ENCODE data around the gene BCAS1. TPM values are rescaled to one million over a fixed set of nuclear protein-coding genes. Genes with fewer than 3 reads are reported as not detected.
A peak's percentile ranks its signal among the peaks of the same experiment; 100 is the strongest.

BCAS1 gene
- total RNA-seq, 4 donors from 2014 or later, result 0.35 to 1.0 TPM; not detected in 2

DNA sequence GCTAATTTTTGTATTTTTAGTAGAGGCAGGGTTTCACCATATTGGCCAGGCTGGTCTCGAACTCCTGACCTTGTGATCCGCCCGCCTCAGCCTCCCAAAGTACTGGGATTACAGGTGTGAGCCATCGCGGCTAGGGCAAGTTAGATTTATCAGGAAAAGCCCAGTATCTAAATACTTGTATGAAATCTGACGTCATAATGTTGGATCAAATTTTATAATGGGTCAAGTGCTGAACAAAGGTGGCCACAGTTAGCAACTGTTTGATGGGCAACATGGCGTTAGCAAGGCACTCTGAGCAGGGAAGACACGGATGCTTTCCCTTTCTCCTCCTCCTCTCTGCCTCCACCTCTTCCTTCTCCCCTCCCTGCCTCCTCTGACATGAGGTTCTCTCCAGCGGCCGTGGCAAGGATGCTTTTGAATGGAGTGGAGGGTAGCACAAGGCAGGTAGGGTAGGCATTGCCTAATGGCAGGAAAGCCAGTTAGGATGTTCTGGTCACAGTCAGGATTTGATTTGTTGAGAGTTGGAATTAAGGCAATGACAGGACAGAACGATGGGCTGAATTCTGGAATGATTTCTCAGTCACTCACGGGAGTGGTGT lies 149.6 kb downstream of the BCAS1 start:
- no peak for ATAC-seq
- TF ChIP-seq EP300 (IDR thresholded peaks at IDR 0.05), result no peak
- WGBS, 2 donors (ENCODE audit: low coverage in 1 of 2), result 87 to 90% methylated on average over 6 to 7 of the region's 12 CpGs
- Histone ChIP-seq H3K4me3 (no peak overlapping the region), H3K9me3 (no peaks in the 10 kb centered on the region), H3K27me3 (no peaks in the 10 kb centered on the region), H3K4me1 (peaks cover 11 to 36% (median 12%) of the 10 kb centered on the region in 3 donors), H3K27ac (no peak overlapping the region), H3K36me3 (no peaks in the 10 kb centered on the region)

DNA sequence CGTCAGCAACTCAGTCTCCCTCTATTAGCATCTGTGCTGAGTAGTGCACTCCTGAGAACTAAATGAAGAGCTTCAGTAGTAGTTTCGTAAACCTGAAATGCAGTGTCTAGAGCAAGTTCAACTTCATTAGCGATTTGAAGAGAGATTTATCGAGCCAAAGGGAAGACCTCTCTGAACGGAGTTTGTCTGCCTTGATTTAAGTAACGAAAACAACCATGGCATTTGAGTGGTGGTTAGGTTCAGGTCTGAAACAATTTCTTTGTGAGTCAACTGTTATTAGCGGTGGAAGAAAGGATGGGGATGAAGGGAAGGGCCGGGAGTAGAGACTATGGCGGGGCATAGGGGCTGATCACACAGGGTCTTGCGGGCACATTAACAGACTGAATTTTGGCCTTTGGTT lies 150.5 kb downstream of the BCAS1 start:
- no peaks in the 10 kb centered on the region for H3K27me3 ChIP-seq
- no peaks in the 10 kb centered on the region for H3K36me3 ChIP-seq
- ATAC-seq, result no peak
- WGBS, 2 donors (ENCODE audit: low coverage in 1 of 2), result 86 to 91% methylated on average over 9 to 10 of the region's 10 CpGs
- H3K4me1 ChIP-seq, result peaks cover 11 to 43% (median 14%) of the 10 kb centered on the region in 3 donors
- no peak overlapping the region for H3K27ac ChIP-seq
- TF ChIP-seq POLR2A (IDR thresholded peaks at IDR 0.05) (no peak), EP300 (IDR thresholded peaks at IDR 0.05) (no peak), POLR2AphosphoS5 (IDR thresholded peaks at IDR 0.05) (no peak)
- TF ChIP-seq, protein P1, sequence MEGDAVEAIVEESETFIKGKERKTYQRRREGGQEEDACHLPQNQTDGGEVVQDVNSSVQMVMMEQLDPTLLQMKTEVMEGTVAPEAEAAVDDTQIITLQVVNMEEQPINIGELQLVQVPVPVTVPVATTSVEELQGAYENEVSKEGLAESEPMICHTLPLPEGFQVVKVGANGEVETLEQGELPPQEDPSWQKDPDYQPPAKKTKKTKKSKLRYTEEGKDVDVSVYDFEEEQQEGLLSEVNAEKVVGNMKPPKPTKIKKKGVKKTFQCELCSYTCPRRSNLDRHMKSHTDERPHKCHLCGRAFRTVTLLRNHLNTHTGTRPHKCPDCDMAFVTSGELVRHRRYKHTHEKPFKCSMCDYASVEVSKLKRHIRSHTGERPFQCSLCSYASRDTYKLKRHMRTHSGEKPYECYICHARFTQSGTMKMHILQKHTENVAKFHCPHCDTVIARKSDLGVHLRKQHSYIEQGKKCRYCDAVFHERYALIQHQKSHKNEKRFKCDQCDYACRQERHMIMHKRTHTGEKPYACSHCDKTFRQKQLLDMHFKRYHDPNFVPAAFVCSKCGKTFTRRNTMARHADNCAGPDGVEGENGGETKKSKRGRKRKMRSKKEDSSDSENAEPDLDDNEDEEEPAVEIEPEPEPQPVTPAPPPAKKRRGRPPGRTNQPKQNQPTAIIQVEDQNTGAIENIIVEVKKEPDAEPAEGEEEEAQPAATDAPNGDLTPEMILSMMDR (IDR thresholded peaks at IDR 0.05), result no peak
- no peaks in the 10 kb centered on the region for H3K9me3 ChIP-seq
- no peak overlapping the region for H3K4me3 ChIP-seq

DNA sequence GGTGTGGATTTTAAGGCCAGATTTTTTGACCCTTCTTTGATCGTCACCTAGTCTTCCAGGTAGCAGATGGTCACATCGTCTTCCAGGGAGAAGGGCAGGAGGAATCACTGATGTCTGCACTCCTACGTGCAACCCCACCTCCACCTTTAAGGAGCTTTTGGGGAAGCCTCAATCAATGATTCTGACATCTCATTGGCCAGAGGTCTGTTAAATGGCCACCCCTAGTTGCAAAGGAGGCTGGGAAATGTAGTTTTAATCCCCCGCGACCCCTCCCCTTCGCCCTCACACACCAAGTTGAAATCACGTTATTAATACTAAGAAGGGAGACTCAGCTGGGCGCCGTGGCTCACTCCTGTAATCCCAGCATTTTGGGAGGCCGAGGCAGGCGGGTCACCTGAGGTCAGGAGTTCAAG lies 151.4 kb downstream of the BCAS1 start:
- no peaks in the 10 kb centered on the region for H3K9me3 ChIP-seq
- no peak overlapping the region for H3K27ac ChIP-seq
- no peaks in the 10 kb centered on the region for H3K36me3 ChIP-seq
- WGBS, 2 donors (ENCODE audit: low coverage in 1 of 2), result 49 to 89% methylated on average over 3 to 6 of the region's 11 CpGs
- TF ChIP-seq POLR2A (IDR thresholded peaks at IDR 0.05), result no peak
- no peak for TF ChIP-seq EP300 (IDR thresholded peaks at IDR 0.05)
- no peak for TF ChIP-seq POLR2AphosphoS5 (IDR thresholded peaks at IDR 0.05)
- TF ChIP-seq, protein P1 (IDR thresholded peaks at IDR 0.05), result no peak
- no peak overlapping the region for H3K4me3 ChIP-seq
- H3K27me3 ChIP-seq, result no peaks in the 10 kb centered on the region
- no peak for ATAC-seq
- H3K4me1 ChIP-seq, result peaks cover 11 to 53% (median 15%) of the 10 kb centered on the region in 3 donors

DNA sequence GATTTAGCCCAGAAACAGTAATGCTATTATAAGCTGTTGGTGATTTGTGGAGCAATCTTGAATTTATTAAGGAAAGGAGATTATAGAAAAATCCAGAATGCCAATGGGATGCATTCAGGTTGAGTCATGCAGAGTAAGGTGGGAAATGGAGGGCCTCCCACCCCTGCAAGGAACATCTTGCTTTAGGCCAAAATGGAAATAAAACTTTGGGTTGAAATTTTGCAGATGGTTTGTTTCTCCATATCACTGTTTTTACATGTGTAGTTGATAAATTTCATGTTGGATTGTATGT lies 152.4 kb downstream of the BCAS1 start:
- no peak for TF ChIP-seq POLR2AphosphoS5 (IDR thresholded peaks at IDR 0.05)
- no peak for TF ChIP-seq EP300 (IDR thresholded peaks at IDR 0.05)
- no peak for TF ChIP-seq POLR2A (IDR thresholded peaks at IDR 0.05)
- TF ChIP-seq, protein P1 (IDR thresholded peaks at IDR 0.05), result no peak
- Histone ChIP-seq H3K4me3 (no peak overlapping the region), H3K4me1 (peaks cover 11 to 44% (median 15%) of the 10 kb centered on the region in 3 donors), H3K27me3 (no peaks in the 10 kb centered on the region), H3K9me3 (no peaks in the 10 kb centered on the region), H3K27ac (peak overlapping the region in 3 of 4 donors; percentile 75 to 85 (median 82)), H3K36me3 (no peaks in the 10 kb centered on the region)
- no peak for ATAC-seq

DNA sequence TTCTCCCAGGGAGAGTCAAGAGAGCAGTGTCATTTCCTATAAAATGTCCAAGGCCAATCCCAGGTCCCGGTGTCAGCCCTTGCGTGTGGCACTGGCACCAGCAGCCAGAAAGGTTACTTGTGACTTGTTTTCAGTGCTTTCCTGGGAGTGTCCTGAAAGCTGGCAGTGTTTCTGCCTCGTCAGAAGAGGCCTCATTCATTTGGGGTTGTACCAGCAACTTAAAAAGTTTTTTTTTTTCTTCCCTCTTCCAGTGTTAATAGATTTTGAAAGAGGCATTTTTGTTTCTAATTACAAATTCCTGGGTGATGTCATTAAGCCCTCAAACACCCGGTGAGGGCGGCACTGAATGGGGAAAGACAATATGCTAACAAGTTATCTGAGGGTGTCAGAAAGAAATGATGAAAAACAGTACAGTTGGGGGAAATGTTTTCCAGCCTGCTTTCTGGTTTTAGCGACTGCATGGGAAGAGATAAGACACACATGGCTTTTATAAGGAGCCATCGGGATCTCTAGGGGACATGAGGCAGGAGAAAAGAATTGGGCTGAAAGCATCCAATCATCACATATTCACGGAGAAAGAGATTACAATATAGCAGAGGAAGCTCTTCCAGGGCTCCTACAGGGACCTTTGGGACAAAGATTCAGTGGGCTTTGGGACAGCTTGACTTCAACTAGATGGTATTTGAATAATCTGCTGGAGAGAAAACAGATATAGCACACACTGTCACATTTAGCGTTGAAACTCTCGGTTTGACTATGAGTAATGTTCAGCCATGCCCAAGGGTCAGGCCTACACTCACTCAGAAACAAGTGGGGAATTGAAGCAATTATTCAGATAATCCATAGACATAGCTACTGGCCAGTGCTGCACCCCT lies 153.0 kb downstream of the BCAS1 start:
- TF ChIP-seq, protein P1 (IDR thresholded peaks at IDR 0.05), result no peak
- TF ChIP-seq EP300 (IDR thresholded peaks at IDR 0.05), result no peak
- TF ChIP-seq POLR2A (IDR thresholded peaks at IDR 0.05), result no peak
- TF ChIP-seq POLR2AphosphoS5 (IDR thresholded peaks at IDR 0.05), result no peak
- Histone ChIP-seq H3K9me3 (no peaks in the 10 kb centered on the region), H3K27me3 (no peaks in the 10 kb centered on the region), H3K4me3 (no peak overlapping the region), H3K4me1 (peaks cover 11 to 39% (median 15%) of the 10 kb centered on the region in 3 donors), H3K36me3 (no peaks in the 10 kb centered on the region), H3K27ac (peak overlapping the region; percentile 66 to 85 (median 78))
- 16 to 31% methylated on average over 9 to 10 of the region's 10 CpGs for WGBS, 2 donors (ENCODE audit: low coverage in 1 of 2)
- ATAC-seq, result peak; percentile 51
